GM12891 (cell line): Measurements from ENCODE around the gene RCHY1.

Experiments used
- PAX5 ChIP-seq: IDR thresholded peaks from 2 replicates; pipeline ENCODE4 v1.6.1; 2011; ENCODE audit warnings: low read length, moderate library complexity, mild to moderate bottlenecking; ENCODE audit not compliant: insufficient read depth, severe bottlenecking
- POLR2A ChIP-seq: IDR thresholded peaks from 2 replicates; pipeline ENCODE4 v1.6.1; 2011; ENCODE audit warnings: low read depth, low read length, control low read depth
- POLR2AphosphoS5 ChIP-seq: IDR thresholded peaks from 2 replicates; pipeline ENCODE4 v1.6.1; 2011; ENCODE audit warnings: low read depth, low read length, control low read depth
- POU2F2 ChIP-seq: IDR thresholded peaks from 2 replicates; pipeline ENCODE4 v1.6.1; 2011; ENCODE audit warnings: low read depth, mild to moderate bottlenecking, control low read depth, low read length, moderate library complexity
- SPI1 ChIP-seq: IDR thresholded peaks from 2 replicates; pipeline ENCODE4 v1.6.1; 2011; ENCODE audit warnings: low read depth, low read length, control low read depth
- TAF1 ChIP-seq: IDR thresholded peaks from 2 replicates; pipeline ENCODE4 v1.6.1; 2011; ENCODE audit warnings: low read depth, low read length, control low read depth

- TF ChIP-seq POLR2A = no peak
- TF ChIP-seq POU2F2 = no peak
- TF ChIP-seq TAF1 = no peak
- no peak for TF ChIP-seq POLR2AphosphoS5
- TF ChIP-seq SPI1 = no peak
- no peak for TF ChIP-seq PAX5
Observed at GRCh38 chr4:75514949-75515612, 878 bp upstream of the RCHY1 start.
